HG02678 (cell line): Measurements from ENCODE around the gene SLC39A10.
A peak's percentile ranks its signal among the peaks of the same experiment; 100 is the strongest.
"Not testable (repeated sequence)": the region's sequence is repeated elsewhere in the genome, so short reads cannot be mapped to it uniquely, and the experiment has no call there.

Experiments used
- ATAC-seq: cut with Tn5 transposase; IDR thresholded peaks from one replicate; pipeline ENCODE4 v1.9.1; 2021; ENCODE audit warnings: mild to moderate bottlenecking, moderate library complexity; ENCODE audit not compliant: unreplicated experiment

Gene SLC39A10

DNA sequence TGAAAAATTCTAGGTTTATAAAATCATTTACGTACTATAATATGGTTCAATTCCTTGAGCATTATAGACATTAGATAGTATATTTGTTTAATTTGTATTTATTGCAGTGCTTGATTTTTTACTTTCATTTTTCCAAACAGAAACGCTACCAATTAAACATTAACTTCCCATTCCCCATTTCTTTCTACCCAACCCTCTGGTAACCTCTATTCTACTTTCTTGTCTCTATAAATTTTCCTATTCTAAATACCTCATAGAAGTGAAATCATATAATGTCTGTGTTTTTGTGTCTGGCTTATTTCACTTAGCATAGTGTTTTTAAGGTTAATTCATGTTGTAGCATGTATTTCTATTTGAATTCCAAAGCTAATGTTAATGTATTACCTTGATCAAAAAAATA is 11.6 kb upstream of the SLC39A10 start:
- ATAC-seq, result no peak

DNA sequence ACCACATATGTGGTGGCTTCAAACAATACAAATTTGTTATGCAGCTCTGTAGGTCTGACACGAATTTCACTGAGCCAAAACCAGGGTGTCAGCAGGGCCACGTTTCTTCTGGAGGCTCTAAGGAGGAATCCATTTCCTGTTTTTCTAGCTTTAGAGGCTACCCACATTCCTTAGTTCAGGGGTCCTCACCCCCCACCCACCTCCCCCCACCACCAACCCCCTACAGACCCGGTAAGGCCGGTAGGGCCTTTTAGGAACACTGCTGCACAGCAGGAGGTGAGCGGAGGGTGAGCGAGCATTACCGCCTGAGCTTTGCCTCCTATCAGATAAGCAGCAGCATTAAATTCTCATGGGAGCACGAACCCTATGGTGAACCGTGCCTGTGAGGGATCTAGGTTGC is 10.6 kb upstream of the SLC39A10 start:
- no peak for ATAC-seq

DNA sequence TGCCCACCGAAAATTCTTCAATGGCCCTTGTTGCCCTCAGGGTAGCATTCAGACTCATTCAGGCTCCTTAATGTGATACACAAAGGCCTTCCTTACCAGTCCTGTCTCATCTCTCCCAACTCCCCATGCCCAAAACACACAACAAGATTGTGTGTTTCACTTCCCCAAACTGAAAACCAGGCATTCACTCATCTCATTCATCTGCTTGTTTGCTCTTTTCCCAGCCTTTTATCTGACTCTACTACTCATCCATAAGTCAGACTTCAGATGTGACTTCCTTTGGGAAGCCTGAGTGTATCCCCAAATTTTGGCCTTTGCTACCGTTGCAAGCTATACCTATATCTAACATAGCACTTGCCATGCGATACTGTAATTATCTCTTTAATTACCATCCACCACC is 9.7 kb upstream of the SLC39A10 start:
- no peak for ATAC-seq

DNA sequence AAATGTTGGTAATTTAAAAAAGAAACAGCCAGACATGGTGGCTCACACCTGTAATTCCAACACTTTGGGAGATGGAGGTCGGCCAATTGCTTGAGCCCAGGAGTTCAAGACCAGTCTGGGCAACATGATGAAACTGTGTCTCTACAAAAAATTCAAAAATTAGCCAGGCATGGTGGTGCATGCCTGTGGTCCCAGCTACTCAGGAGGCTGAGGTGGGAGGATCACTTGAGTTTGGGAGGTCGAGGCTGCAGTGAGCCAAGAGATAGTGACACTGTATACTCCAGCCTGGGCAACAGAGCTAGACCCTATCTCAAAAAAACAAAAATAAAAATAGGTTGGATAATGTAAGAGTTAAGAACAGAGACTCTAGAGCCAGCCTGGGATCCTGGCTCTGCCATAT is 8.7 kb upstream of the SLC39A10 start:
- not testable (repeated sequence) for ATAC-seq

DNA sequence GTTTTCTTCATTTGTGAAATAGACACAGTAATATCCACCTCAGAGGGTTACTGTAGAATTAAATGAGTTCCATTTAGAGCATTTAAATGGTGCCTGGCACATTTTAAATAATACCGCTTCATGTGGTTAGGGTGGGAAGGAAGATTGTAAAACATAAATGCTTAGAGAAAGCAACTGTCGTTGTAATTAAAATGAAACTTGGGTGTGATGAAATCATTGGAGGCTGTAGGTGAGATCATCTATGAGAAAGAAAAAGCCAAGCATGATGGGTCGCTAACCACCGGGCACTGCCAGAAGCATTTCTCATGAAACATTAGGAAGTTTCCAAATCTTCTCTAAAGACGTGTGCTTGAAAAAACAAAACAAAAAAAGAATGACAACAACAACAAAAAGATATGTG is 8.2 kb upstream of the SLC39A10 start:
- no peak for ATAC-seq

- ATAC-seq, result peak; percentile 13
Measured at GRCh38 chr2:195649629-195650190, 7.3 kb upstream of the SLC39A10 start.

GRCh38 chr2:195651046-195651445 is 6.0 kb upstream of the SLC39A10 start:
- no peak for ATAC-seq

GRCh38 chr2:195652911-195653310 is 4.1 kb upstream of the SLC39A10 start:
- no peak for ATAC-seq

- ATAC-seq, result no peak
Measured at GRCh38 chr2:195656161-195656858, 716 bp upstream of the SLC39A10 start.

DNA sequence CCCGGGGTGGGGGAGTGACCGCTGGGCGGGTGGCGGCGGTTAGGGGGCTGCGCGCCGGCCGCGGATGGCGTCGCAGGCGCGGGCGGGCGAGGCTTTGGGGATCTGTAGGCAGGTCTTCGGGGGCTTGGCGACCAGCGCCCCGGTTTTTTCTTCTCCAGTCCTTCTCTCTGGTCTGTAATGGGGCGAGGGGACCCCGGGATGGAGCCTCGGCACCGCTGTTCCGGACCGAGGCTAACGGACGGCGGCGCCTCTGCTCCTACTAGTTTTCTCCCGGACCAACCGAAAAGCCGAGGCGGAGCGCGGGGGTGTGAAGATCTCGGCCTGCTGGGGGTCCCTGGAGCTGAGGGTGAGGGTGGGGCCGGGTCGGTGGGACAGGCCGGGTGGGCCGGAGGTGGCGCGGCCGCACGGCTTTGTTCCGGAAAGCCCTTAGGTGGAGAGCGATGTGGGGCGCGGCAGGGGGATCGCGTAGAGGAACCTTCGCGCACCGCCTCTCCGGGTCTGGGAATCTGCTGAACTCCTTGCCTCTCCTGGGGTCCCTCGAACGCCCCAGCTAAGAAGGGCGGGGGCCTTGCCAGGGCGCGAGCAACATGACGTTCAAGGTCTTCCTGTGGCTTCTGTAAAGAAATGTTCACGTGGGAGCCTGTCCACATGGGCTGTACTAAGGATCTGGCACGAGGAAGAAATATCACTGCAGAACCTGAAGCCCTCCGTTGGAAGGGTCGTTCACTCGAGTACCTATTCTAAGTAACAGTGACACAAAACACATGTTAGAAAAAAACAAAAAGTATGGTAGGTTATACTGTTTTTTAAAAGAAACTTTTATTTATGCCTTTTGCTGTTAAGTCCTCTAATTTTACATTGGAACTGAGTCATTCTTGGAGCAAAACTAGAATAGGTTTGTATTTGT is 861 bp downstream of the SLC39A10 start:
- peak; percentile 27 for ATAC-seq

GRCh38 chr2:195658541-195658890 is 1.5 kb downstream of the SLC39A10 start:
- ATAC-seq, result no peak

- ATAC-seq, result no peak
Measured at GRCh38 chr2:195659114-195659513, 2.1 kb downstream of the SLC39A10 start.

- no peak for ATAC-seq
Measured at GRCh38 chr2:195659982-195660890, 3.2 kb downstream of the SLC39A10 start.

DNA sequence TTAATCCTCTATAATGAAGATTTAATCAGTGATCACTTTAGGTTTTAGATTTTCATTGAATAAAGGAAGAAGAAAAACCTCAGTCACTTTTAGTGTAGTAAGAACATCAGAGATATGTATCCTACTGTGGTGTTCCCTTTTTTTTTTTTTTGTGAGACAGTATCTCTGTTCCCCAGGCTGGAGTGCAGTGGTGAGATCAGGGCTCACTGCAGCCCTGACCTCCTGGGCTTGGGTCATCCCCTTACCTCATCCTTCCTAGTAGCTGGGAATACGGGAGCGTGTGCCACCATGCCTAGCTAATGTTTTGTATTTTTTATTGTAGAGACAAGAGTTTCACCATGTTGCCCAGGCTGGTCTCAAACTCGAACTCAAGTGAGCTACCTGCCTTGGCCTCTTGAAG is 5.1 kb downstream of the SLC39A10 start:
- ATAC-seq, result no peak

DNA sequence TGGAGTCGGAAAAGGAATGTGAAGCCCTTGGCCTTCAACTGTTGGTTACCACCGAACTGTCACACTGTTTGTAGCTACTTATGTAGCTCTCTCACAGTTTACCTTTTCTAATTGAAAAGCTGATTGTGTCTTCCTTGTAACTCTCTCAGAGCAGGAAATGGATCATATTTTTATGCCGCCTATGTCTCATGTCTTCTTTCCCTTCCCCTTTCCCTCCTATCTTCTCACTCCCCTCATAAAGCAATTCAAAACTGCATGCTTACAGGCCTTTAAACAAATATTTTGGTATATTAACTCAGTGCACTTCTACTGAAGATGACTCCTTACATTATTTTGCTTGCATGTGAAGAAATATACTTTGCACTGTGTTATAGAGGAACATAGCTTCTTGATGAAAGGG is 6.0 kb downstream of the SLC39A10 start:
- ATAC-seq, result no peak

DNA sequence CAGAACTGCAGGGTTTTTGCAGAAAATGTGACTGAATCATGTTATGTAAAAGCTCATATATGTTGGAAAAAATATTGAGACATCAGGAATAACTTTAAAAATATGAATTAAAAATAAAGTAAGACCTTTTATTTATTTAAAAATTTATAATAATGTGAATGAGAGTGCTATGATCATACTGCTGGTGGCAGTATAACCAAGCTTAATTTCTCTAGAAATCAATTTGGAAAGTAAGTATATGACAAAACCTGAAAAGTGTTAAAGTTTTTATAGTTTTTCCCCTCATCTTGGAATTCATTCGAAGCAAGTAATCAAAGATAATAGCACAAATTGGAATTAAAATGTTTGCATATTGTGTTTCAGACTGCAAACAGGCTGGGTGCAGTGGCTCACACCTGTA is 7.5 kb downstream of the SLC39A10 start:
- no peak for ATAC-seq

DNA sequence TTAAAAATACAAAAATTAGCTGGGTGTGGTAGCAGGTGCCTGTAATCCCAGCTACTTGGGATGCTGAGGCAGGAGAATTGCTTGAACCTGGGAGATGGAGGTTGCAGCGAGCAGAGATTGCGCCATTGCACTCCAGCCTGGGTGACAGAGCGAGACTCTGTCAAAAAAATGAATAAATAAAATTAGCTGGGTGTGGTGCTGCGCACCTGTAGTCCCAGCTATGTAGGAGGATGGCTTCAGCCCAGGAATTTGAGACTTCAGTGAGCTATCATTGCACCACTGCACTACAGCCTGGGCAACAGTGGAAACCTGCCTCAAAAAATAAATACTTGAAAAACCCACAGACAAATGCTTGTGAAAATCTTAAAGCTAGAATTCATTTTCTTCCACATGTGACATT is 8.1 kb downstream of the SLC39A10 start:
- not testable (repeated sequence) for ATAC-seq

DNA sequence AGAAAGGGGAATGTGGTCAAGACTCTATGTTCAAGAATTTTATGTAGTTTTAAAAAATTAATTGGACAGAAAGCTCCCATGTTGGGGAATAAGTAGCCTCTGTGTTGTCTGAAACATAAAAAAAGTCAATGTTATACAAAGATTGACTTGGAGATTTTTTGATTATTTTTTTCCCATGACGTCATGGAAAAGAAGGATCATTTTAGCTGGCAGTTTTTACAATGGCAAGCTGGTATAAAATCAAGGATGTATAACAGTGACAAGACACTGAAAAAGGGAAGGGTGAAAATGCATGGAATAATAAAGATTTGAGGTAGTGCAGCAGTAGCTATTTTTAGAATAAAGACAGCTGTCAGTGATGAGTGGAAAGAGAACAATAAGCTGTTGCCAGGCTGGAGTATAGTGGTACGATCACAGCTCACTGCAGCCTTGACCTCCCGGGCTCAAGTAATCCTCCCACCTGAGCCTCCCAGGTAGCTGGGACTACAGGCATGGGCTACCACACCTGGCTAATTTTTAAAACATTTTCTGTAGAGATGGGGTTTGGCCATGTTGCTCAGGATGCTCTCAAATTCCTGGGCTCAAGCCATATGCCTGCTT is 9.2 kb downstream of the SLC39A10 start:
- no peak for ATAC-seq

DNA sequence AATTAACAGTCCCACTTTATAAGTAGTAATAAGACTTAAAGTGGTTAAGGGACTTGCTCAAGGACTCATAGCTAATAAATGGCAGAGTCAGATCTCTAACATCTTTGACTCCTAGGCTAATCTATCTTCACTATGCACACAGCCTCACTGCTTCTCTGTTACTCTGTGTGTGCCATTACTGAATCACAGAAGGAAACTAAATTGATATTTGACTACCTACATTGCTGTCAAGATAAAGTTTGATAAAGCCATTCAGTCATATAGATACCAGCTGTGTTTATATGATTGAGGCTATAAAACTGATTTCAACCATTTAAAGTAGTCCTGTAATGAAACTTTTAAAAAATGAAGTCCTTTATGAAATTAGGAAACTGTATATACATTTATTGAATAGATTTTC is 10.9 kb downstream of the SLC39A10 start:
- ATAC-seq, result no peak

GRCh38 chr2:195670191-195670590 is 13.2 kb downstream of the SLC39A10 start:
- no peak for ATAC-seq

GRCh38 chr2:195671563-195671962 is 14.5 kb downstream of the SLC39A10 start:
- no peak for ATAC-seq
